ENCODE measurements around the gene ABCC6. TPM values are rescaled to one million over a fixed set of nuclear protein-coding genes. Genes with fewer than 3 reads are reported as not detected.

ABCC6 gene
- total RNA-seq, 2 donors from 2014 or later = 10.4 to 14.5 TPM

- H3K9me3 ChIP-seq = no peaks in the 10 kb centered on the region
- no peaks in the 10 kb centered on the region for H3K27me3 ChIP-seq
- H3K36me3 ChIP-seq = no peaks in the 10 kb centered on the region
- no peak overlapping the region for H3K4me3 ChIP-seq
- no peak overlapping the region for H3K27ac ChIP-seq
- no peak overlapping the region for H3K9ac ChIP-seq (ENCODE audit: low read depth in 2 of 2, low read length in 2 of 2)
- intact Hi-C loops (cut with DNase I) = no loop called here
- no peak for DNase-seq
- no peak for TF ChIP-seq CTCF (IDR thresholded peaks at IDR 0.05)
- no peaks in the 10 kb centered on the region for H3K4me1 ChIP-seq
These were observed 78.0 kb downstream of the ABCC6 start for GRCh38 chr16:16145286-16145685.

- TF ChIP-seq CTCF (IDR thresholded peaks at IDR 0.05) = no peak
- DNase-seq = no peak
- intact Hi-C loops (cut with DNase I) = no loop called here
- H3K27me3 ChIP-seq = no peaks in the 10 kb centered on the region
- H3K36me3 ChIP-seq = no peaks in the 10 kb centered on the region
- H3K4me1 ChIP-seq = no peaks in the 10 kb centered on the region
- H3K27ac ChIP-seq = no peak overlapping the region
- H3K4me3 ChIP-seq = no peak overlapping the region
- no peak overlapping the region for H3K9ac ChIP-seq (ENCODE audit: low read depth in 2 of 2, low read length in 2 of 2)
- no peaks in the 10 kb centered on the region for H3K9me3 ChIP-seq
These were observed 78.9 kb downstream of the ABCC6 start for GRCh38 chr16:16144416-16144815.

- Histone ChIP-seq H3K36me3 (peaks cover 2% of the 10 kb centered on the region), H3K27me3 (no peaks in the 10 kb centered on the region), H3K27ac (no peak overlapping the region), H3K9me3 (no peaks in the 10 kb centered on the region), H3K4me3 (no peak overlapping the region), H3K4me1 (no peaks in the 10 kb centered on the region), H3K9ac (ENCODE audit: low read depth in 2 of 2, low read length in 2 of 2) (no peak overlapping the region)
- intact Hi-C loops (cut with DNase I) = no loop called here
- no peak for TF ChIP-seq CTCF (IDR thresholded peaks at IDR 0.05)
- no peak for DNase-seq
These were observed 79.4 kb downstream of the ABCC6 start for GRCh38 chr16:16143931-16144330.

GRCh38 chr16:16143038-16143763, 80.1 kb downstream of the ABCC6 start:
- no peak overlapping the region for H3K27ac ChIP-seq
- no peak for DNase-seq

GRCh38 chr16:16141784-16142396, 81.4 kb downstream of the ABCC6 start:
- H3K9ac ChIP-seq (ENCODE audit: low read depth in 2 of 2, low read length in 2 of 2) = no peak overlapping the region
- peaks cover 6% of the 10 kb centered on the region for H3K36me3 ChIP-seq
- intact Hi-C loops (cut with DNase I) = no loop called here
- H3K9me3 ChIP-seq = no peaks in the 10 kb centered on the region
- DNase-seq = no peak
- no peaks in the 10 kb centered on the region for H3K27me3 ChIP-seq
- no peaks in the 10 kb centered on the region for H3K4me1 ChIP-seq
- no peak for TF ChIP-seq CTCF (IDR thresholded peaks at IDR 0.05)
- H3K27ac ChIP-seq = no peak overlapping the region
- H3K4me3 ChIP-seq = no peak overlapping the region

More at GRCh38 chr16:16143038-16143763, 80.1 kb downstream of the ABCC6 start:
- Histone ChIP-seq H3K4me3 (no peak overlapping the region), H3K9me3 (no peaks in the 10 kb centered on the region), H3K27me3 (no peaks in the 10 kb centered on the region), H3K9ac (ENCODE audit: low read depth in 2 of 2, low read length in 2 of 2) (no peak overlapping the region), H3K36me3 (peaks cover 6% of the 10 kb centered on the region), H3K4me1 (no peaks in the 10 kb centered on the region)
- intact Hi-C loops (cut with DNase I) = no loop called here
- no peak for TF ChIP-seq CTCF (IDR thresholded peaks at IDR 0.05)

Data from colonic mucosa (tissue), 4 donors.